SK-MEL-5 (cell line): ENCODE results near the gene KLHL14. TPM values are rescaled to one million over a fixed set of nuclear protein-coding genes. Genes with fewer than 3 reads are reported as not detected.

Experiments
- small RNA-seq, 2 experiments: library from RNA; depleted of rRNA; stranded (forward); fragments of <200 nt; gene quantifications; one replicate each; pipeline ENCODE3, GENCODE V24; 2014
- total RNA-seq: library from RNA; depleted of rRNA; stranded (reverse); fragments of >200 nt; shearing (Covaris generic); gene quantifications from 2 replicates; pipeline ENCODE4 v1.2.3, GENCODE V29; 2014

The KLHL14 gene
- total RNA-seq, 1 experiment from 2014 or later: 0.13 TPM

Small RNA genes lying within 50 kb of the gene (small RNA-seq; reads per million reads assigned to genes)
- gene AC012123.2: 0 reads per million in 2 experiments
